IPS-18a (cell line): Measurements from ENCODE around the gene AHRR.

Experiments used
- H3K27ac ChIP-seq: one replicate; pipeline ENCODE4 v1.5.1; 2013; ENCODE audit warnings: low read length
- H3K27me3 ChIP-seq: one replicate; pipeline ENCODE4 v1.6.1; 2013; ENCODE audit warnings: mild to moderate bottlenecking, low read length; ENCODE audit not compliant: control insufficient read depth, insufficient read depth
- H3K36me3 ChIP-seq: one replicate; pipeline ENCODE4 v1.6.1; 2013; ENCODE audit warnings: low read depth, low read length; ENCODE audit not compliant: control insufficient read depth
- H3K4me1 ChIP-seq: one replicate; pipeline ENCODE4 v1.6.1; 2013; ENCODE audit warnings: low read depth, low read length; ENCODE audit not compliant: control insufficient read depth
- H3K4me3 ChIP-seq: one replicate; pipeline ENCODE4 v1.5.1; 2013; ENCODE audit warnings: low read length
- H3K9ac ChIP-seq: one replicate; pipeline ENCODE4 v1.6.1; 2013; ENCODE audit warnings: mild to moderate bottlenecking, low read length, moderate library complexity
- H3K9me3 ChIP-seq: one replicate; pipeline ENCODE4 v1.6.1; 2013; ENCODE audit warnings: low read depth, low read length; ENCODE audit not compliant: control insufficient read depth

The AHRR gene

GRCh38 chr5:436641-436975, 115.1 kb downstream of the AHRR start:
- Histone ChIP-seq H3K4me1 (no peaks in the 10 kb centered on the region), H3K27me3 (no peaks in the 10 kb centered on the region), H3K9ac (no peak overlapping the region), H3K36me3 (no peaks in the 10 kb centered on the region), H3K4me3 (no peak overlapping the region), H3K9me3 (no peaks in the 10 kb centered on the region), H3K27ac (no peak overlapping the region)

GRCh38 chr5:437281-437771, 115.8 kb downstream of the AHRR start:
- no peaks in the 10 kb centered on the region for H3K9me3 ChIP-seq
- no peak overlapping the region for H3K4me3 ChIP-seq
- H3K9ac ChIP-seq, result no peak overlapping the region
- no peaks in the 10 kb centered on the region for H3K36me3 ChIP-seq
- no peaks in the 10 kb centered on the region for H3K4me1 ChIP-seq
- no peak overlapping the region for H3K27ac ChIP-seq
- no peaks in the 10 kb centered on the region for H3K27me3 ChIP-seq

DNA sequence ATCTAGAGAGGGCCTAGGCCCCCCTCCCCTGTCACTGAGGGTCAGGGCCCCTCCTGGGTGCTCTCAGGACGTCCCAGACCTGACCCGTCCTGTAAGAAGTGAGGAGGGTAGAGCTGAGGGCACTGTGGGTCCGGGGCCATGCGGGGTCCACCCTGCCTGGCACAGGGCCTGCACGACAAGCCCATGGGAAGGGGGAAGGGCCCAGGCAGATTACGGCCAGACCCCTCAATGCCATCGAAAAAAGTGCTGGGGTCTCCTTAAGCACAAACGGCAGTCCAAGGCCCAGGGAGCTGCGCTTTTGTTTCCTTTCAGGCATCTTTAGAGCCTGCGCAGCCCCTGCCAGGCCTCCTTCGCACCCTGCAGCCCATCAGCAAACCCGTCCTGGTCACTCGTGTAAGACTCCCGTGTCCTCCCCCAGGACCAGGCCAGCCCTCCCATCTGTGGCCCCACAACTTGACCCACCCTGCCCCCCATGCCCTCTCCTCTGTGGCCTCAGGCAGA, 117.0 kb downstream of the AHRR start:
- no peaks in the 10 kb centered on the region for H3K27me3 ChIP-seq
- H3K9ac ChIP-seq, result no peak overlapping the region
- H3K4me3 ChIP-seq, result no peak overlapping the region

GRCh38 chr5:439181-439580, 117.7 kb downstream of the AHRR start:
- Histone ChIP-seq H3K4me1 (no peaks in the 10 kb centered on the region), H3K27ac (no peak overlapping the region), H3K27me3 (no peaks in the 10 kb centered on the region), H3K9me3 (no peaks in the 10 kb centered on the region), H3K4me3 (no peak overlapping the region), H3K36me3 (no peaks in the 10 kb centered on the region), H3K9ac (no peak overlapping the region)

More for the DNA sequence above, 117.0 kb downstream of the AHRR start:
- no peaks in the 10 kb centered on the region for H3K9me3 ChIP-seq
- H3K4me1 ChIP-seq, result no peaks in the 10 kb centered on the region
- no peaks in the 10 kb centered on the region for H3K36me3 ChIP-seq
- H3K27ac ChIP-seq, result no peak overlapping the region

DNA sequence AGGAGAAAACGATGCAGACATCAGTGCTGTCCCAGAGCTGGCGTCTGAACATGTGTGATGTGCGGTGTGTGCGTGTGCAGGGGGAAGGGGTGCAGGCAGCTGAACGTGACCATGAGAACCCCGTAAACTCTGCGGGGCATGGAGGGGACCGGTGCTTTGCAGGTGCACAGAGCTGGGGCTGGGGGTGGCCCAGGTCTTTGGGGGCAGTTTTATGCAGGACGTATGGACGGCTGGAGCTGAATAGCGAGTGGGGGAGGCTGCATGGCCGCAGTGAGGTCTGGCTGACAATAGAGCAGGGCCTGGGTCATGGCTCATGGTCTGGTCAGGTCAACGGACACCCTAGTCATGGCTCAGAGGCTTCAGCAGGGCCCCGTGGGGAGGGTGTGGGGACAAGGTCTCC, 118.1 kb downstream of the AHRR start:
- Histone ChIP-seq H3K27me3 (no peaks in the 10 kb centered on the region), H3K9ac (no peak overlapping the region), H3K36me3 (no peaks in the 10 kb centered on the region), H3K9me3 (no peaks in the 10 kb centered on the region), H3K4me1 (no peaks in the 10 kb centered on the region), H3K27ac (no peak overlapping the region), H3K4me3 (no peak overlapping the region)

DNA sequence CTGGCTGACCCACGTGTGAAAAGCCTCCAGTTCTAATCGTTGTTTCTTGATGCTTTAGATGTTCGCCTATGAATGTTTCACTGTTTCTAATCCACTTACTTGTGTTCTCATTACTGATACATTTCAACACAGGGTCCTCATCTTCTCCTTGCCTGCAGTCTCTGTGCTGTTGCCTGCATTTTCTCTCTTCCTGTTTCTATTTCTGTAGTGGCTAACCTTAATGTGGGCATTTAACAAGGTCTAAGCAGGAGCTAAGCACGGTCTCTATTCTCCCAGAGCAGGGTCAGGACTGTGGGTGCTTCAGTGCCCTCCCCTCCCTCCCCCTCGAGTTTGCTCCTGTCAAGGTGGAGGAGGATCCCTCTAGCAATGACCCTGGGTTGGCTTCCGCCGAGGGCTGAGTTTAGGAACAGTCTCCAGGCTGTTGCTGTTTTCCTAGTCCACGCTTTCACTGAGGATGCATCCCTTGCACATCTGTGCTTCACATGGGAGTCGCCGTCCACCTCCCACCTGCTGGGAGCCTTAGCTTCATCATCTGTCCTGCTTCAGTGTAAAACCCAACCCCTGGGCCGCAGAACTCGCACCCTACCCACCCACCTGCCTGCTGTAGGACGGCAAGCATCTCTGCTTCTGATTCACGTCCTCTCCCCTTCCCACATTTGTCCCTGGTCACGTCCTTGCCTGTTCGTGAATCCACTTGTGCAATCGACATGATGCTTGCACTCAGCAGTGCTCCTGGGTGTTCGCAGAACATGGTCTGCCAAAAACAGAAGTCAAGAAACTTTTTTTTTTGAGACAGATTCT, 119.1 kb downstream of the AHRR start:
- H3K9ac ChIP-seq, result no peak overlapping the region

GRCh38 chr5:441996-442334, 120.5 kb downstream of the AHRR start:
- Histone ChIP-seq H3K4me3 (peak overlapping the region; percentile 86), H3K9ac (no peak overlapping the region), H3K27ac (no peak overlapping the region), H3K27me3 (no peaks in the 10 kb centered on the region), H3K9me3 (no peaks in the 10 kb centered on the region), H3K36me3 (peaks cover under 1% of the 10 kb centered on the region), H3K4me1 (no peaks in the 10 kb centered on the region)

More for the DNA sequence above, 119.1 kb downstream of the AHRR start:
- H3K27me3 ChIP-seq, result no peaks in the 10 kb centered on the region
- no peaks in the 10 kb centered on the region for H3K36me3 ChIP-seq
- no peak overlapping the region for H3K4me3 ChIP-seq
- no peaks in the 10 kb centered on the region for H3K9me3 ChIP-seq
- H3K4me1 ChIP-seq, result no peaks in the 10 kb centered on the region
- no peak overlapping the region for H3K27ac ChIP-seq

- no peaks in the 10 kb centered on the region for H3K9me3 ChIP-seq
- H3K36me3 ChIP-seq, result peaks cover 7% of the 10 kb centered on the region
- no peak within 1 kb of the TSS for H3K27ac ChIP-seq
- peak within 1 kb of the TSS; percentile 62 for H3K9ac ChIP-seq
- peak within 1 kb of the TSS; percentile 86 for H3K4me3 ChIP-seq
- H3K4me1 ChIP-seq, result no peaks in the 10 kb centered on the region
- no peaks in the 10 kb centered on the region for H3K27me3 ChIP-seq
These were observed 121.1 kb downstream of the AHRR start, which contains the start of gene EXOC3 for GRCh38 chr5:442335-443238. Gene EXOC3 (plus strand): TSS chr5:443176. CDS start chr5:446206, 3,030 bp downstream.

DNA sequence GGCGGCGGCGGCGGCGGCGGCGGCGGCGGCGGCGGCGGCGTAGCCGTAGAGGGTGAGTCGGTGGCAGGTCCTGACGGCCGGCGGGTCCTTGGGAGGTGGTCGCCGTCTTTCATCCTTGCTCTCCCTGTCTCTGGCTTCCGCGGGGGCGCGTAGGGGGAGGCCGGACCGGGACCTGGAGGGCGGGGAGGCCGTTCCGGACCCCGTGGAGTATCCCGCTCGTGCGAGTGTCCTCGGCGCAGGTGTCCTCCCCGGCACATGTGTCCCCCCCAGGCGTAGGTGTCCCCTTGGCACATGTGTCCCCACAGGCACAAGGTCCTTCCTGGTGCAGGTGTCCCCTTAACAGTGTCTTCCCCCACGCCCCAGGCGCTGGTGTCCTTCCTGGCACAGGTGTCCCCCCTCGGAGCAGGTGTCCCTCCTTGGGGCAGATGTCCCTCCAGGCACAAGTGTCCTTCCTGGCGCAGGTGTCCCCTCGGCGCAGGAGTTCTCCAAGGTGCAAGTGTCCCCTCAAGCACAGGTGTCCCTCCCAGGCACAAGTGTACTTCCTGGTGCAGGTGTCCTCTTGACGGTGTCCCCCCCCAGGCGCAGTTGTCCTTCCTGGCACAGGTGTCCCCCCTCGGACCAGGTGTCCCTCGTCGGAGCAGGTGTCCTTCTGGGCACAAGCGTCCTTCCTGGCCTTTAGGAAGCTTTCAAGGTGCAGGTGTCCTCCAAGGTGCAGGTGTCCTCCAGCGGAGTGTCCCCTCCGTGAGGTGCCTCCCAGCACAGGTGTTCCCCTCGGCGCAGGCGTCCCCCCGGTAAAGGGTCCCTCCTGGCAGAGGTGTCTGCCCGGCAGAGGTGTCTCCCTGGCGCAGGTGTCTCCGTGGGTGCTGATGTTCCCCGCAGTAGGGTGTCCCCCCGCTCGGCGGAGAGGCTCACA, 122.0 kb downstream of the AHRR start:
- no peaks in the 10 kb centered on the region for H3K4me1 ChIP-seq
- peak overlapping the region; percentile 73 for H3K4me3 ChIP-seq
- H3K9me3 ChIP-seq, result no peaks in the 10 kb centered on the region
- H3K36me3 ChIP-seq, result peaks cover 14% of the 10 kb centered on the region
- no peaks in the 10 kb centered on the region for H3K27me3 ChIP-seq
- peak overlapping the region; percentile 6 for H3K9ac ChIP-seq
- no peak overlapping the region for H3K27ac ChIP-seq

- H3K9ac ChIP-seq, result no peak overlapping the region
- no peaks in the 10 kb centered on the region for H3K27me3 ChIP-seq
- no peaks in the 10 kb centered on the region for H3K4me1 ChIP-seq
- H3K9me3 ChIP-seq, result no peaks in the 10 kb centered on the region
- peak overlapping the region; percentile 73 for H3K4me3 ChIP-seq
- no peak overlapping the region for H3K27ac ChIP-seq
- H3K36me3 ChIP-seq, result peaks cover 21% of the 10 kb centered on the region
These were observed 122.7 kb downstream of the AHRR start for GRCh38 chr5:444226-444625.

- Histone ChIP-seq H3K36me3 (peaks cover 26% of the 10 kb centered on the region), H3K27me3 (no peaks in the 10 kb centered on the region), H3K4me1 (no peaks in the 10 kb centered on the region), H3K4me3 (no peak overlapping the region), H3K9ac (no peak overlapping the region), H3K9me3 (no peaks in the 10 kb centered on the region), H3K27ac (no peak overlapping the region)
These were observed 124.1 kb downstream of the AHRR start for GRCh38 chr5:445591-445990.
